SU-DHL-6 (cell line): ENCODE data around the gene SRPK1.

Experiments
- H2AFZ ChIP-seq: fragments of 200-600 bp; sonication (generic); 2 replicates; pipeline ENCODE4 v1.6.1; 2014; ENCODE audit warnings: low read depth, mild to moderate bottlenecking, moderate library complexity, mixed read lengths, antibody characterized with exemption, low read length; ENCODE audit not compliant: severe bottlenecking
- H3F3A ChIP-seq: fragments of 200-600 bp; shearing (Covaris generic); 2 replicates; pipeline ENCODE4 v1.6.0; 2016; ENCODE audit warnings: antibody characterized with exemption, mild to moderate bottlenecking; ENCODE audit not compliant: insufficient read depth
- H3K27ac ChIP-seq: fragments of 200-600 bp; sonication (generic); 2 replicates; pipeline ENCODE4 v1.5.1; 2016; ENCODE audit warnings: low read depth, mild to moderate bottlenecking, low read length, moderate library complexity, mixed read lengths
- H3K27me3 ChIP-seq: fragments of 200-600 bp; sonication (generic), shearing (Covaris generic); 2 replicates; pipeline ENCODE4 v1.6.0; 2014; ENCODE audit warnings: mild to moderate bottlenecking, low read length
- H3K36me3 ChIP-seq: fragments of 200-600 bp; sonication (generic); 2 replicates; pipeline ENCODE4 v1.6.1; 2014; ENCODE audit warnings: mild to moderate bottlenecking, low read length, mixed read lengths
- H3K4me2 ChIP-seq: fragments of 300-600, 200-600 bp; shearing (Covaris generic), sonication (generic); 2 replicates; pipeline ENCODE4 v1.6.0; 2014; ENCODE audit warnings: low read length, low read depth, mild to moderate bottlenecking; ENCODE audit not compliant: poor library complexity, severe bottlenecking
- H3K4me3 ChIP-seq: fragments of 200-600 bp; sonication (generic); 2 replicates; pipeline ENCODE4 v1.5.1; 2014; ENCODE audit warnings: antibody characterized with exemption, low read length, mild to moderate bottlenecking, mixed read lengths; ENCODE audit not compliant: insufficient read depth, poor library complexity, severe bottlenecking
- H3K79me2 ChIP-seq: fragments of 200-600 bp; sonication (generic); 2 replicates; pipeline ENCODE4 v1.6.1; 2014; ENCODE audit warnings: mild to moderate bottlenecking, low read length, moderate library complexity; ENCODE audit not compliant: insufficient read depth
- H3K9ac ChIP-seq: fragments of 200-600 bp; sonication (generic); 2 replicates; pipeline ENCODE4 v1.7.0; 2014; ENCODE audit warnings: mild to moderate bottlenecking, low read length
- H3K9me2 ChIP-seq: fragments of 200-600 bp; sonication (generic); replicated peaks from 2 replicates; pipeline ENCODE4 v1.6.1; 2014; ENCODE audit warnings: low read length; ENCODE audit not compliant: insufficient read depth
- H3K9me3 ChIP-seq: fragments of 200-600 bp; sonication (generic); 2 replicates; pipeline ENCODE4 v1.6.1; 2014; ENCODE audit warnings: low read length, mixed read lengths; ENCODE audit not compliant: insufficient read depth
- H4K20me1 ChIP-seq: fragments of 200-600 bp; sonication (generic); 2 replicates; pipeline ENCODE4 v1.6.1; 2014; ENCODE audit warnings: low read depth, mild to moderate bottlenecking, antibody characterized with exemption, low read length, moderate library complexity, mixed read lengths
- EZH2phosphoT487 ChIP-seq: fragments of 200-600 bp; sonication (generic), shearing (Covaris generic); conservative IDR thresholded peaks from 2 replicates; pipeline ENCODE4 v1.6.1; 2018; ENCODE audit warnings: mild to moderate bottlenecking, antibody characterized with exemption, low read length, moderate library complexity, mixed read lengths
- TF ChIP-seq, protein P1 (sequence below): fragments of 200-600 bp; sonication (generic); IDR thresholded peaks from one replicate; pipeline ENCODE4 v1.5.1; 2017; ENCODE audit warnings: antibody characterized with exemption, mild to moderate bottlenecking, low read length, moderate library complexity; ENCODE audit not compliant: insufficient read depth, poor library complexity, severe bottlenecking

Gene SRPK1

DNA sequence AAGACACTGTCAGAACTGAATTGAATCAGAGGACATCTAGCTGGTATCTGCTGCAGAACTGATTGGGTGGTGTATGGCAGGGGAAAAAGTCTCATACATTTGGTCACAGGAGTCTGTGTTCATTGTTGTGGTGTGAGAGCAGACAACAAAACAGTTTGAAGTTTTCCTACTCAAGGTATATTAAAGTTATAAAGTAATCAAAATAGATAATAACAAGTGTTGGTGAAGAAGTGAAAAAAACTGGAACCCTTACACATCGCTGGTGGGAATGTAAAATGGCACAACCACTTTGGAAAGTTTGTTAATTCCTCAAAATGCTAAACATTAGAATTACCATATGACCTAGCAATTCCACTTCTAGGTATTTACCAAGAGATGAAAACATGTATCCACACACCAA is 24.7 kb downstream of the SRPK1 start:
- Histone ChIP-seq H3K36me3 (peaks cover 26% of the 10 kb centered on the region), H3K9me3 (no peaks in the 10 kb centered on the region), H3K9me2 (no peaks in the 10 kb centered on the region), H3K27ac (no peak overlapping the region), H3K27me3 (no peaks in the 10 kb centered on the region), H2AFZ (no peak overlapping the region), H4K20me1 (peaks cover 39% of the 10 kb centered on the region), H3K79me2 (peaks cover 98% of the 10 kb centered on the region), H3K4me2 (no peak overlapping the region), H3K9ac (no peak overlapping the region), H3F3A (no peaks in the 10 kb centered on the region; the same call in 1 of the 2 replicates), H3K4me3 (no peak overlapping the region)
- TF ChIP-seq EZH2phosphoT487 = no peak
- TF ChIP-seq, protein P1, sequence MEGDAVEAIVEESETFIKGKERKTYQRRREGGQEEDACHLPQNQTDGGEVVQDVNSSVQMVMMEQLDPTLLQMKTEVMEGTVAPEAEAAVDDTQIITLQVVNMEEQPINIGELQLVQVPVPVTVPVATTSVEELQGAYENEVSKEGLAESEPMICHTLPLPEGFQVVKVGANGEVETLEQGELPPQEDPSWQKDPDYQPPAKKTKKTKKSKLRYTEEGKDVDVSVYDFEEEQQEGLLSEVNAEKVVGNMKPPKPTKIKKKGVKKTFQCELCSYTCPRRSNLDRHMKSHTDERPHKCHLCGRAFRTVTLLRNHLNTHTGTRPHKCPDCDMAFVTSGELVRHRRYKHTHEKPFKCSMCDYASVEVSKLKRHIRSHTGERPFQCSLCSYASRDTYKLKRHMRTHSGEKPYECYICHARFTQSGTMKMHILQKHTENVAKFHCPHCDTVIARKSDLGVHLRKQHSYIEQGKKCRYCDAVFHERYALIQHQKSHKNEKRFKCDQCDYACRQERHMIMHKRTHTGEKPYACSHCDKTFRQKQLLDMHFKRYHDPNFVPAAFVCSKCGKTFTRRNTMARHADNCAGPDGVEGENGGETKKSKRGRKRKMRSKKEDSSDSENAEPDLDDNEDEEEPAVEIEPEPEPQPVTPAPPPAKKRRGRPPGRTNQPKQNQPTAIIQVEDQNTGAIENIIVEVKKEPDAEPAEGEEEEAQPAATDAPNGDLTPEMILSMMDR = no peak

DNA sequence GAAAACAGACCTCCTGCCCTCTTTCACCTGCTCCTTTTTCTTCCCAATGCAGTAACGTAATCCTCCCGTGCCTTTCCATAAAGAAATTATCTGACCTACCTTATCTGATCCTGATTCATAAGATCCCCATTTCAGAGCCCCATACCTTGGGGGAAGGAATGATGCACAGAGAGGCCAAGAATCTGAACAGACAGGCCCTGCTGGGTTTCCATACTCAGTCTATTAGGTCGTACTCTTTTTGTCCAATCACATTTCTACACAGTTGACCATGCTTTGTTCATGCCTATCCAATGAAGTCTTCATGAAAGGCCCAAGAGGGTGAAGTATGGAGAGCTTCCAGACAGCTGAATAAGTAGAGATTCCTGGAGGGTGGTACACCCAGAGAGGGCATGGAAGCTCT is 25.3 kb downstream of the SRPK1 start:
- Histone ChIP-seq H4K20me1 (peaks cover 42% of the 10 kb centered on the region), H3K27ac (no peak overlapping the region), H3K9me2 (no peaks in the 10 kb centered on the region), H3K9ac (no peak overlapping the region), H2AFZ (no peak overlapping the region), H3K9me3 (no peaks in the 10 kb centered on the region), H3F3A (peaks cover 6% of the 10 kb centered on the region; the same call in 1 of the 2 replicates), H3K4me3 (no peak overlapping the region), H3K36me3 (peaks cover 30% of the 10 kb centered on the region), H3K4me2 (no peak overlapping the region), H3K79me2 (peaks cover 98% of the 10 kb centered on the region), H3K27me3 (no peaks in the 10 kb centered on the region)
- no peak for TF ChIP-seq EZH2phosphoT487
- TF ChIP-seq, protein P1 = no peak

DNA sequence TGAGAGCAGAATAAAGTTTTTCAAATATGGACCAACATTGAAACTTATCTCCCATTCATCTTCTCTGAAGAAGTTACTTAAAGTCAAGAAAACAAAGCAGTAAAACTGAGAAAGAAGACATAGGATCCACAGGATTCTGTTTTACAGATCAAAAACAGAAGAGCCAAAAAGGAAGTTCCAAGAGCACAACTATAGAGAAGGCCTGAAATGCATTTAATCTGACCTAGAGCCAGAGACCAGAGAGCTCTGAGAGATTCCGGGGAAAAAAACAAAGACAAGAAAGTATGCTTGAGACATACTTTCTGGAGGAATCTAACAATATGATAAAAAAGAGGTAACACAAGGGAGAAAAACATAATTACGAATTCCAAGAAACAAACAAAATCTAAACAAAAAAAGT is 26.1 kb downstream of the SRPK1 start:
- Histone ChIP-seq H3K27ac (no peak overlapping the region), H3K36me3 (peaks cover 31% of the 10 kb centered on the region)
- TF ChIP-seq, protein P1 = no peak
- no peak for TF ChIP-seq EZH2phosphoT487

More for the DNA sequence above, 26.1 kb downstream of the SRPK1 start:
- no peak overlapping the region for H3K4me2 ChIP-seq
- no peaks in the 10 kb centered on the region for H3K27me3 ChIP-seq
- no peak overlapping the region for H2AFZ ChIP-seq
- H3K4me3 ChIP-seq = no peak overlapping the region
- H4K20me1 ChIP-seq = peaks cover 46% of the 10 kb centered on the region
- H3K9me2 ChIP-seq = no peaks in the 10 kb centered on the region
- H3K9ac ChIP-seq = no peak overlapping the region
- peaks cover 96% of the 10 kb centered on the region for H3K79me2 ChIP-seq
- no peaks in the 10 kb centered on the region for H3K9me3 ChIP-seq
- peaks cover 9% of the 10 kb centered on the region; the same call in 1 of the 2 replicates for H3F3A ChIP-seq
